ENCODE data around the gene TJP2. TPM values are rescaled to one million over a fixed set of nuclear protein-coding genes. Genes with fewer than 3 reads are reported as not detected.

The TJP2 gene
- polyA plus RNA-seq, 1 donor from 2014 or later: 3.1 TPM

DNA sequence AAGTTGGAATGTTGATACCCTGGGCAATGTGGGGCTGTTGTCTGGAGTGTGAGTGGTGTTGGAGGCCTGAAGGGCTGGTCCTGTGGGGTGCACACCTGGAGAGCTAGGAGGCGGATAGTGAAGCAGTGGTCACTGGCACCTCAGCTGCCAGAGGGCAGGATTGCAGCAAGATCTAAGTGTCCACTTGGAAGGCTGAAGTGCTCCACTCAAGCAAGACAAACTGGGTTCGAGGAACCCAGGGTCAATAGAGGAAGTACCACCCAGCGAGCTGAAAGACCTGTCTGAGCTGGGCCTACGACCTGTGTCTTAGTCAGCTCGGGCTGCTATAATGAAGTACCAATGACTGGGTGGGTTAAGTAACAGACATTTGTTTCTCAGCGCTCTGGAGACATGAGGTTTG lies 39.7 kb upstream of the TJP2 start:
- no peak overlapping the region for H2AFZ ChIP-seq (ENCODE audit: low read depth, low read length)
- H3K9ac ChIP-seq (ENCODE audit: low read length): no peak overlapping the region
- H3F3A ChIP-seq (ENCODE audit: insufficient read depth, low read length, poor library complexity, severe bottlenecking): no peaks in the 10 kb centered on the region
- no peaks in the 10 kb centered on the region for H3K9me2 ChIP-seq (ENCODE audit: insufficient read depth, low read length)
- no peaks in the 10 kb centered on the region for H3K79me2 ChIP-seq (replicated peaks; ENCODE audit: insufficient read depth, low read length)
- no peak overlapping the region for H3K4me3 ChIP-seq (ENCODE audit: low read length)
- no peaks in the 10 kb centered on the region for H4K20me1 ChIP-seq (ENCODE audit: insufficient read depth)
- H3K27ac ChIP-seq (ENCODE audit: low read length): no peak overlapping the region
- TF ChIP-seq TAF1 (IDR thresholded peaks at IDR 0.05; ENCODE audit: low read depth) (no peak), MXI1 (conservative IDR thresholded peaks at IDR 0.05; ENCODE audit: poor library complexity, severe bottlenecking) (no peak), EP300 (conservative IDR thresholded peaks at IDR 0.05; ENCODE audit: poor library complexity, severe bottlenecking) (no peak), POLR2AphosphoS5 (IDR thresholded peaks at IDR 0.05) (no peak), EZH2 (IDR thresholded peaks at IDR 0.05; ENCODE audit: borderline replicate concordance, insufficient read depth, low read length, poor library complexity, severe bottlenecking) (no peak), SMC3 (conservative IDR thresholded peaks at IDR 0.05; ENCODE audit: poor library complexity) (no peak), RAD21 (conservative IDR thresholded peaks at IDR 0.05) (no peak)
- TF ChIP-seq, protein P1, sequence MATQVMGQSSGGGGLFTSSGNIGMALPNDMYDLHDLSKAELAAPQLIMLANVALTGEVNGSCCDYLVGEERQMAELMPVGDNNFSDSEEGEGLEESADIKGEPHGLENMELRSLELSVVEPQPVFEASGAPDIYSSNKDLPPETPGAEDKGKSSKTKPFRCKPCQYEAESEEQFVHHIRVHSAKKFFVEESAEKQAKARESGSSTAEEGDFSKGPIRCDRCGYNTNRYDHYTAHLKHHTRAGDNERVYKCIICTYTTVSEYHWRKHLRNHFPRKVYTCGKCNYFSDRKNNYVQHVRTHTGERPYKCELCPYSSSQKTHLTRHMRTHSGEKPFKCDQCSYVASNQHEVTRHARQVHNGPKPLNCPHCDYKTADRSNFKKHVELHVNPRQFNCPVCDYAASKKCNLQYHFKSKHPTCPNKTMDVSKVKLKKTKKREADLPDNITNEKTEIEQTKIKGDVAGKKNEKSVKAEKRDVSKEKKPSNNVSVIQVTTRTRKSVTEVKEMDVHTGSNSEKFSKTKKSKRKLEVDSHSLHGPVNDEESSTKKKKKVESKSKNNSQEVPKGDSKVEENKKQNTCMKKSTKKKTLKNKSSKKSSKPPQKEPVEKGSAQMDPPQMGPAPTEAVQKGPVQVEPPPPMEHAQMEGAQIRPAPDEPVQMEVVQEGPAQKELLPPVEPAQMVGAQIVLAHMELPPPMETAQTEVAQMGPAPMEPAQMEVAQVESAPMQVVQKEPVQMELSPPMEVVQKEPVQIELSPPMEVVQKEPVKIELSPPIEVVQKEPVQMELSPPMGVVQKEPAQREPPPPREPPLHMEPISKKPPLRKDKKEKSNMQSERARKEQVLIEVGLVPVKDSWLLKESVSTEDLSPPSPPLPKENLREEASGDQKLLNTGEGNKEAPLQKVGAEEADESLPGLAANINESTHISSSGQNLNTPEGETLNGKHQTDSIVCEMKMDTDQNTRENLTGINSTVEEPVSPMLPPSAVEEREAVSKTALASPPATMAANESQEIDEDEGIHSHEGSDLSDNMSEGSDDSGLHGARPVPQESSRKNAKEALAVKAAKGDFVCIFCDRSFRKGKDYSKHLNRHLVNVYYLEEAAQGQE (IDR thresholded peaks at IDR 0.05; ENCODE audit: borderline replicate concordance): no peak
- TF ChIP-seq, protein P2, sequence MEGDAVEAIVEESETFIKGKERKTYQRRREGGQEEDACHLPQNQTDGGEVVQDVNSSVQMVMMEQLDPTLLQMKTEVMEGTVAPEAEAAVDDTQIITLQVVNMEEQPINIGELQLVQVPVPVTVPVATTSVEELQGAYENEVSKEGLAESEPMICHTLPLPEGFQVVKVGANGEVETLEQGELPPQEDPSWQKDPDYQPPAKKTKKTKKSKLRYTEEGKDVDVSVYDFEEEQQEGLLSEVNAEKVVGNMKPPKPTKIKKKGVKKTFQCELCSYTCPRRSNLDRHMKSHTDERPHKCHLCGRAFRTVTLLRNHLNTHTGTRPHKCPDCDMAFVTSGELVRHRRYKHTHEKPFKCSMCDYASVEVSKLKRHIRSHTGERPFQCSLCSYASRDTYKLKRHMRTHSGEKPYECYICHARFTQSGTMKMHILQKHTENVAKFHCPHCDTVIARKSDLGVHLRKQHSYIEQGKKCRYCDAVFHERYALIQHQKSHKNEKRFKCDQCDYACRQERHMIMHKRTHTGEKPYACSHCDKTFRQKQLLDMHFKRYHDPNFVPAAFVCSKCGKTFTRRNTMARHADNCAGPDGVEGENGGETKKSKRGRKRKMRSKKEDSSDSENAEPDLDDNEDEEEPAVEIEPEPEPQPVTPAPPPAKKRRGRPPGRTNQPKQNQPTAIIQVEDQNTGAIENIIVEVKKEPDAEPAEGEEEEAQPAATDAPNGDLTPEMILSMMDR (IDR thresholded peaks at IDR 0.05; ENCODE audit: poor library complexity, severe bottlenecking): no peak
- H3K27me3 ChIP-seq (ENCODE audit: insufficient read depth, low read depth, low read length): no peaks in the 10 kb centered on the region
- no peaks in the 10 kb centered on the region for H3K9me3 ChIP-seq (ENCODE audit: low read length)
- H3K4me2 ChIP-seq (ENCODE audit: low read length): no peak overlapping the region
- no peaks in the 10 kb centered on the region for H3K36me3 ChIP-seq (ENCODE audit: insufficient read depth, low read length)

DNA sequence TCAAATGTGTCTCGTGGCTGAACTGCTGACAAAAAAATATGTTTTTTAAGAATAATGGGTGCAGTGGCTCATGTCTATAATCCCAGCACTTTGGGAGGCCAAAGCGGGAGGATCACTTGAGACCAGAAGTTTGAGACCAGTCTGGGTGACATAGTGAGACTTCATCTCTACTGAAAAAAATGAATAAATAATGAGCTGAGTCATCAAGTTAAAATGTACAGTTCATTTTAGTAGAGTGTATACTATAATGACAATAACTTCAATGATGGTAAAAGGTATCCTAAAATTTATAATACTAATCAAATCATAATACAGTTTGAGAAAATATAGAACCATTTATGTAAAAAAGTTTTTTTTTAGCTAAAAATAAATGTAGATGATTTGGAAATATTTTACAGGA lies 37.9 kb upstream of the TJP2 start:
- H3K4me2 ChIP-seq (ENCODE audit: low read length): no peak overlapping the region

More for the DNA sequence above, 37.9 kb upstream of the TJP2 start:
- Histone ChIP-seq H3K79me2 (replicated peaks; ENCODE audit: insufficient read depth, low read length) (no peaks in the 10 kb centered on the region), H3K4me3 (ENCODE audit: low read length) (no peak overlapping the region), H3K36me3 (ENCODE audit: insufficient read depth, low read length) (no peaks in the 10 kb centered on the region), H3K9me2 (ENCODE audit: insufficient read depth, low read length) (no peaks in the 10 kb centered on the region), H2AFZ (ENCODE audit: low read depth, low read length) (no peak overlapping the region), H3K9me3 (ENCODE audit: low read length) (no peaks in the 10 kb centered on the region), H4K20me1 (ENCODE audit: insufficient read depth) (no peaks in the 10 kb centered on the region), H3K9ac (ENCODE audit: low read length) (no peak overlapping the region), H3F3A (ENCODE audit: insufficient read depth, low read length, poor library complexity, severe bottlenecking) (no peaks in the 10 kb centered on the region), H3K27me3 (ENCODE audit: insufficient read depth, low read depth, low read length) (no peaks in the 10 kb centered on the region), H3K27ac (ENCODE audit: low read length) (no peak overlapping the region)
- TF ChIP-seq, protein P2 (IDR thresholded peaks at IDR 0.05; ENCODE audit: poor library complexity, severe bottlenecking): no peak
- TF ChIP-seq MXI1 (conservative IDR thresholded peaks at IDR 0.05; ENCODE audit: poor library complexity, severe bottlenecking) (no peak), EP300 (conservative IDR thresholded peaks at IDR 0.05; ENCODE audit: poor library complexity, severe bottlenecking) (no peak), EZH2 (IDR thresholded peaks at IDR 0.05; ENCODE audit: borderline replicate concordance, insufficient read depth, low read length, poor library complexity, severe bottlenecking) (no peak), POLR2AphosphoS5 (IDR thresholded peaks at IDR 0.05) (no peak), RAD21 (conservative IDR thresholded peaks at IDR 0.05) (no peak), SMC3 (conservative IDR thresholded peaks at IDR 0.05; ENCODE audit: poor library complexity) (no peak), TAF1 (IDR thresholded peaks at IDR 0.05; ENCODE audit: low read depth) (no peak)
- TF ChIP-seq, protein P1 (IDR thresholded peaks at IDR 0.05; ENCODE audit: borderline replicate concordance): no peak

All from neural cell (in vitro differentiated cells).